Stimulated activated CD4-positive, alpha-beta T cell treated with anti-CD3 and anti-CD28 coated beads, Interleukin-2, amount 100 ng/mL, for 4 hours (primary cell): ENCODE results near the gene CYP3A4.
"Not testable (repeated sequence)": the region's sequence is repeated elsewhere in the genome, so short reads cannot be mapped to it uniquely, and the experiment has no call there.

Source experiments
- DNase-seq: peaks from one replicate; pipeline ENCODE4 v3.0.0-alpha.2; 2020; ENCODE audit warnings: low read depth

CYP3A4 gene

DNA sequence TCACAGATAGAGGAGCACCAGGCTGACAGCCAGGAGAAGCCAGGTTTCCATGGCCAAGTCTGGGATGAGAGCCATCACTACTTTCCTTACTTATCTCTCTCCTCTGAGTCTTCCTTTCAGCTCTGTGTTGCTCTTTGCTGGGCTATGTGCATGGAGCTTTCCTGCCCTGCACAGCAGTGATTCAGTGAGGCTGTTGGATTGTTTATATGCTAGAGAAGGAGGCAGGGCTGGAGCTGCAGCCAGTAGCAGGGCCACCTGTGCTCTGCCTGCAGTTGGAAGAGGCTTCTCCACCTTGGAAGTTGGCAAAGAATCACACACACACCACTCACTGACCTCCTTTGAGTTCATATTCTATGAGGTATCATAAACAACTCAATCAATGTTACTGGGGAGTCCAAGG lies at the start of gene CYP3A4:
Gene CYP3A4 (minus strand): TSS at position 178 of the 400 bp plus-strand sequence. CDS start 103 bp downstream, at position 75.
- no peak for DNase-seq

- DNase-seq = no peak
These were observed 49.4 kb upstream of the CYP3A4 start for GRCh38 chr7:99833289-99833877.

DNA sequence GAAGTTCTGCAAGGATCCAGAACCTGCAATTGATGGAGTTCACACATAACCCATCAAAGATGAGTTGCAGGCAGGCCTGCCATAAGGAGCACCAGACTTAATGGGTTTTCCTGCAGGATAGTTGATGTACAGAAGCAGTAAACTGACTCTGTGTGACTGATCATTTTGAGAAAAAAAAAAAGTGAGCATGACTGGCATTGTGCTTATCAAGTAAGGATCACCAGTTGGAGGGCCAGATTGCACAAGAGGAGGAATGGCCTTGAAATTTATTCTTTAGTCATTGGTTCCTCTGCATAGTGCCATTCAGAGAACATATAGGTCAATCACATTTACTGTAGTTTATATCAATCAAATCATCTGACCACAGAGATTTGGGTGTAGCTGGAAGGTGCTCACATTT lies 47.6 kb upstream of the CYP3A4 start:
- no peak for DNase-seq

- no peak for DNase-seq
These were observed 45.7 kb upstream of the CYP3A4 start for GRCh38 chr7:99829524-99830160.

DNA sequence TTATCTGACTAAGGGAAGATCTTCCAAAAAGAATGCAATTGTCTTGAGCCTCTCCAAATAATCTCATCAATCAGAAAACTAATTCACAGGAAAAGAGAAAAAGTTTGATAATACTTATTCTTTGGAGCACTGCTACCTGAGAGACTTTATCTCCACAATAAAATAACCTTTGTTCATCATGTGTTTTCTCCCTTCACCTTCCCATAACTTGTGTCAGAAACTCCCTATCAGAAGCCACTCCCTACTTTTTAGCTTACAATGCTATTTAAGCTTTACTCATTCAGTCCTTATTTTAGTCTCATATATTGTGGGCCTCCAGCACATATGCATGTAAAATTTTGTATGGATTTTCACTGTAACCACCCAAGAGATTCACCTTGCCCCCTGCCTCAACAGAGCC lies 44.8 kb upstream of the CYP3A4 start:
- DNase-seq = no peak

GRCh38 chr7:99827040-99827778 lies 43.2 kb upstream of the CYP3A4 start:
- no peak for DNase-seq

DNA sequence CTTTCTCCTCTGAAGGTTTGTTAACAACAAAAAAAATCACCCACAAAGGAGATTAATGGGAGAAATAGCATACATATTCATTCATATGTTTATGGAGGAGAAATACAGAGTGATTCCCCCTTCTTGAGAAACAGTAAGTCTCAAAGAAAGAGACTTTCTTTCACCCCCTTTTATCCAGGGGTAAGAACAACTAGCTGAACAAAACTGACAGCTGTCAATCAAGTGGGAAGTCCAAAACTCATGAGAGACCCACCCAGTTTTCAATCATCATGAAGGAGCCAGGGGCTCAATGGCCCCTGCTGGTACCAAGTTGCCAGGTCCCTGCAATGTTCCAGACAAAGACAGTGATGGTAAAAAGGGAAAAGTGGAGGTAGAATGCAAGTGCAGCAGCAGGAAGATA lies 41.9 kb upstream of the CYP3A4 start:
- DNase-seq = no peak

- DNase-seq = no peak
These were observed 41.5 kb upstream of the CYP3A4 start for GRCh38 chr7:99825452-99825851.

- no peak for DNase-seq
These were observed 40.1 kb upstream of the CYP3A4 start for GRCh38 chr7:99824091-99824490.

- DNase-seq = no peak
These were observed 39.0 kb upstream of the CYP3A4 start for GRCh38 chr7:99822731-99823718.

- no peak for DNase-seq
These were observed 36.5 kb upstream of the CYP3A4 start for GRCh38 chr7:99820408-99821027.

- DNase-seq = no peak
These were observed 24.8 kb upstream of the CYP3A4 start for GRCh38 chr7:99808766-99809165.

DNA sequence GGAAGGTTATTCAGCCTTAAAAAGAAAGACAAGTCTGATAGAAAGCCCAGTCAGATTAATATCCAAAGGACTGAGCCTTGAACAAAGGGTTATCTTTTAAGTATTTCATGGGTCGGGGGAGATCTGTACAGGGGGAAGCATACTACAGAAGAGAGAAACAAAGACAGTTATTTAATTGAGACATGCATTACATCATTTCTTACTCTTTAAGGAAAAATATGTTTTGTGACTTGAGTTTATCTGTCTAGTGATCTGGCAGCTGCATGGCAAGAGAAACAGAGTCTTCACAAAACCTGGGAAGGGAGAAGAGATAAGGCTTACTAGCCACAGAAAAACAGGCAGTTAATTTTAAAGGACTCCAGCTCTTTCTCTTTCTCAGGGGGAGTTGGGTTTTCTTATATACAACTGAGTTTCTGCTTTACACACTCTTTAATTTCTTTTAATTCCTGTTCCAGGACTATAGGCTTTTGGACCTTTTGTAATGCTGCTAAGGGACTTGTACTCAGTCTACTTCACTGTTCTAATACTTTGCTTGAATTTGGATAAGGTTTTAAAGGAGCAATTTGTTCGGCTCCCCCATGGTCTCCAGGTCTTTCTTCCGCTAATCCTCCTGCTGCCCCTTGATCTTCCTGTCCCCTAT lies 23.0 kb upstream of the CYP3A4 start:
- DNase-seq = no peak

DNA sequence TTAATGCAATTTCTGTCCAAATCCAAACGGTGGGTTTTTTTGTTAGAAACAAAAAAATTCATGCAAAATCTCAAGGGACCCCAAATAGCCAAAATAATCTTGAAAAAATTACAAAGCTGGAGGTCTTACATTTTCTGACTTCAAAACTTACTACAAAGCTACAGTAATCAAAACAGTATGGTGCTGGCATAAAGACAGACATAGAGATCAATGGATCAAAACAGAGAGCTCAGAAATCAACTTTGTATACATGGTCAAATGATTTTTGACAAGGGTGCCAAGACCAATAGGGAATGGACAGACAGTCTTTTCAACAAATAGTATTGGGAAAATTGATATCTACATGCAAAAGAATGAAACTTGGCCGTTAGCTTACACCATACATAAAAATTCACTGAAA lies 21.7 kb upstream of the CYP3A4 start:
- no peak for DNase-seq

DNA sequence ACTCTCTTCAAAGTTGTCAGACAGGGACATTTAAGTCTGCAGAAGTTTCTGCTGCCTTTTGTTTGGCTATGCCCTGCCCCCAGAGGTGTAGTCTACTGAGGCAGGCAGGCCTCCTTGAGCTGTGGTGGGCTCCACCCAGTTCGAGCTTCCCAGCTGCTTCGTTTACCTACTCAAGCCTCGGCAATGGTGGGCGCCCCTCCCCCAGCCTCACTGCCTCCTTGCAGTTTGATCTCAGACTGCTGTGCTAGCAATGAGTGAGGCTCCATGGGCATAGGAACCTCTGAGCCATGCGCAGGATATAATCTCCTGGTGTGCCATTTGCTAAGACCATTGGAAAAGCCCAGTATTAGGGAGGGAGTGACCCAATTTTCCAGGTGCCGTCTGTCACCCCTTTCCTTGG lies 19.1 kb upstream of the CYP3A4 start:
- DNase-seq = not testable (repeated sequence)

- DNase-seq = not testable (repeated sequence)
These were observed 17.4 kb upstream of the CYP3A4 start for GRCh38 chr7:99801407-99801806.

DNA sequence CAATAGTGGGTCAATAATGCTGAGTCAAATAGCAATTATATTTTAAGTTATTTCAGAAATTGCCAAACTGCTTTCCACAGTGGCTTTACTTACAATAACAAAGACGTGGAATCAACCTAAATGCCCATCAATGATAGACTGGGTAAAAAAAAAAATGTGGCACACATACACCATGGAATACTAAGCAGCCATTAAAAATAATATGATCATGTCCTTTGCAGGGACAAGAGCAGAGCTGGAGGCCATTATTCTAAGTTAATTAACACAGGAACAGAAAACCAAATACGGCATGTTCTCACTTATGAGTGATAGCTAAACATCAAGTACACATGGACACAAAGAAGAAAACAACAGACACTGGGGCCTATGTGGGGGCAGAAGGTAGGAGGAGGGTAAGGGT lies 15.0 kb upstream of the CYP3A4 start:
- DNase-seq = no peak

- DNase-seq = not testable (repeated sequence)
These were observed 11.9 kb upstream of the CYP3A4 start for GRCh38 chr7:99795864-99796263.

GRCh38 chr7:99794585-99795502 lies 10.9 kb upstream of the CYP3A4 start:
- DNase-seq = no peak

- DNase-seq = no peak
These were observed 9.5 kb upstream of the CYP3A4 start for GRCh38 chr7:99793443-99793842.
